ENCODE measurements around the gene CGREF1. TPM values are rescaled to one million over a fixed set of nuclear protein-coding genes. Genes with fewer than 3 reads are reported as not detected.
A peak's percentile ranks its signal among the peaks of the same experiment; 100 is the strongest.

CGREF1 gene
- total RNA-seq, 1 experiment from 2014 or later = 3.1 TPM

DNA sequence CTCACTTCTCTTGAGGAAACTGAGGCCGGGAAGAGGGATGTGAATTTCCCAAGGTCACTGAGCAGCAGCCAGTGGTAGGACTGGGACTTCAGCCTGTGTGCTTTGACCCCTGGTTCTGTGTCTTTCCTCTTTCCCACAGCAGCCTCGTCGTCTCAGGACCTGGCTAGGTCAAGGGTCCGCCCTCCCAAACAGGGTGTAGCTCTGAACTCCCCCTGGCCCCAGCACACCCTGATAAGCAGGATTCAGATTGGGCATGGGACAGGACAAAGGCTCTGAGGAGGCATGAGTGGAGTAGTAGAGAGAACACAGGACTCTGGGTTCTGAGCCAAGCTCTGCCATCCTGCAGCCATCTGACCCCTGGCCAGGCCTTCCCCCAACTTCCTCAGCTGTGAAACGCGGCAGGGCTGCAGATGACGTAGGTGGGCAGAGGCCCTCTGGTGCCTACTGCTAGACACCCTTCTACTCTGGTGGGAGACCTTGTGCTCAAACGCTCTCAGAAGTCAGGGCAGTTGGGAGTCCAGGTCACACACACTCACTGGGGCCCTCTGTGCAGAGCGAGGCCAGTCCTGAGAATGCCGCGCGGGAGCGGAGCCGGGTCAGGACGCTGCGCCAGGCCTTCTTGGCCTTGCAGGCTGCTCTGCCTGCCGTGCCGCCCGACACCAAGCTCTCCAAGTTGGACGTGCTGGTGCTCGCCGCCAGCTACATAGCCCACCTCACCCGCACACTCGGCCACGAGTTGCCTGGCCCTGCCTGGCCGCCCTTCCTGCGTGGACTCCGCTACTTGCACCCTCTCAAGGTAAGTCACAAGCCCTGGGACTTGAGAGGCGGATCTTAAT lies 30.9 kb upstream of the CGREF1 start:
- H3K36me3 ChIP-seq = no peaks in the 10 kb centered on the region
- no peak overlapping the region for H3K4me3 ChIP-seq
- no peak overlapping the region for H3K27ac ChIP-seq
- DNase-seq (ENCODE audit: low read depth in 1 of 2, low spot score in 2 of 2) = no peak
- no peaks in the 10 kb centered on the region for H3K4me1 ChIP-seq (replicated peaks)
- no peaks in the 10 kb centered on the region for H3K27me3 ChIP-seq (replicated peaks)
- no peaks in the 10 kb centered on the region for H3K9me3 ChIP-seq (replicated peaks)

DNA sequence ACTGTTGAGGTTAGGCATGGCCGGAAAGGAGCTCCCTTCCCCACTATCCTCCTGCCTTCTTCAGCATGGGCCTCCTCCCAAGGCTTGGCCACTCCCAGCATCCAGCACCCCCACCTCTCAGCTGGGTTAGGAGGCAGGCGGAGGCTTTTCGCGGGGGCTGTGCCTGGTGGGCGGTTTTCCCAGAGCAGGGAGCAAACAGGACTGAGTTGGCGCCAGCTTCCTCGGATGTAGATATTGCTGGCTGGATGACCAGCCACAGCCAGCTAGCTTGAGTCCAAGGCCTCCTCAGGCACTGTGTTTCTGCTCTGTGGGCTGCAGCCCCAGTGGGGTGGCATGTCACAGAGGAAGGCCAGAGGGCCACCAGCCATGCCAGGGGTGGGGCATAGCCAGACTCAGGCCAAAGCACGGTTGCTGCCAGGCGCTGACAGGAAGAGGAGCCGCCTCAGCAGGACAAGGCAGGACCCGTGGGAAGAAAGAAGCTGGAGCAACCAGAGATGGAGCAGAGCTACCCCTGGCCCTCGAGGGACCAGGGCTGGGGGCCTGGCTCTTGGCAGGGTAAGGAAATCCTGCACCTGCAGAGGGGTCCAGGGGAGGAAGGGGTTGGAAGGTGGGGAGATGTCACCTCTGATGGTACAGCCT lies 30.0 kb upstream of the CGREF1 start, which contains the start of gene TCF23:
Gene TCF23, plus strand, starts transcription at position 204 of the 639 bp plus-strand sequence. Its CDS starts 130 bp downstream, at position 334.
- no peaks in the 10 kb centered on the region for H3K9me3 ChIP-seq (replicated peaks)
- no peak for DNase-seq (ENCODE audit: low read depth in 1 of 2, low spot score in 2 of 2)

DNA sequence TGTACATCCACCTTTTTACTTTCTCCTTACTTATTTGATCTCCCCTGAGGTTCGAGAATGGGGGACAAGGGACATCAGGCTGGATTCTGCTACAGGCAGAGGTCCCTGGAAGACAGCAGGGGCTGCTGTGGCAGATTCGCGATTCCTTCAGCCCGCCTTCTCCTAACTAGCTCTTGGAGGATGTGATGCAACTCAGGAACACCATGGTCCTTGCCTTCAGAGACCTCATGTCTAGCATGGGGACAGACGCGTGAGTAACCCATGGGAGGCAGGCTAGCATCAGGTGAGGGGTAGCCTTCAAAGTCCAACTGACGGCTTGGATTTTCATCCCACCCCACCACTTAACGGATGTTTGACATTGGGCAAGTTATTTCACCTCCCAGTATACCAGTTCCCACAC lies 29.0 kb upstream of the CGREF1 start:
- Histone ChIP-seq H3K27me3 (replicated peaks) (no peaks in the 10 kb centered on the region), H3K36me3 (no peaks in the 10 kb centered on the region), H3K9me3 (replicated peaks) (no peaks in the 10 kb centered on the region), H3K27ac (no peak overlapping the region), H3K4me1 (replicated peaks) (no peaks in the 10 kb centered on the region), H3K4me3 (no peak overlapping the region)
- no peak for DNase-seq (ENCODE audit: low read depth in 1 of 2, low spot score in 2 of 2)

More for the DNA sequence above, 30.0 kb upstream of the CGREF1 start, which contains the start of gene TCF23:
- Histone ChIP-seq H3K27ac (no peak within 1 kb of the TSS), H3K36me3 (no peaks in the 10 kb centered on the region), H3K27me3 (replicated peaks) (no peaks in the 10 kb centered on the region), H3K4me3 (no peak within 1 kb of the TSS), H3K4me1 (replicated peaks) (no peaks in the 10 kb centered on the region)

DNA sequence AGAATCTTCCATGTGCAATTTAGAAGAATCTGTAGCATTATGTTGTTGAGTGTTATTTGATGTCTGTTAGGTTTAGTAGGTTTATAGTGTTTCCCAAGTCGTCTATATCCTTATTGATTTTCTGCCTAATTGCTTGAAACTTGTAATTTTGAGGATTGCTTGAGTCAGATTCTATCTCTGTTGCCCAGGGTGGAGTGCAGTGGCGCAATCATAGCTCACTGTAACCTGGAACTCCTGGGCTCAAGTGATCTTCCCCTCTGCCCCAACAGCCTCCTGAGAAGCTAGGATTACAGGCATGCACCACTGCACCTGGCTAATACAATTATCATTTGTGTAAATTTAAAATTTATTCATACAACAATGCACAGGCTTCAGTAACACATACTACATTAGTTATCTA lies 26.8 kb upstream of the CGREF1 start:
- no peak overlapping the region for H3K4me3 ChIP-seq
- H3K27ac ChIP-seq = no peak overlapping the region
- no peaks in the 10 kb centered on the region for H3K36me3 ChIP-seq
- no peaks in the 10 kb centered on the region for H3K27me3 ChIP-seq (replicated peaks)
- H3K4me1 ChIP-seq (replicated peaks) = no peaks in the 10 kb centered on the region
- 0 out of 2 replicates have a peak, but pooled peaks cover 2% of the 10 kb centered on the region for H3K9me3 ChIP-seq (replicated peaks)
- no peak for DNase-seq (ENCODE audit: low read depth in 1 of 2, low spot score in 2 of 2)

DNA sequence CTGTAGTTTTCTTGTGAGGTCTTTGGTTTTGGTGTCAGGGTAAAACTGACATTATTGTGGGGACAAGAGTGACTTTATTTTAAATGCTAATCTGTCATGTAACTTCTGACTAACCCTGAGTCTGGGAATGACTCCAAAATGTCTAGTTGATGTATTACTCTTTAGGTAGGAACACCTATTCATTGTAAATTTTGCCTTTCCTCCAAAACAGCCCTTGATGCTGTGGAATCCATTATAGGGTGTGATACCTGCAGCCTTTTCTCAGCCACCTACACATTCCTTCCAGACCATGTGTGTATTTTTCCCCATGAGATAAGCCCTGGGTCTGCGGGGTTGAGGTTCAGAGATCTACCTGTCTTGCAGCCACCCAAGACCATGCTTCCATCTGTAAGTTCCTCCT lies 24.4 kb upstream of the CGREF1 start:
- no peak for DNase-seq (ENCODE audit: low read depth in 1 of 2, low spot score in 2 of 2)
- no peak overlapping the region for H3K27ac ChIP-seq
- H3K4me1 ChIP-seq (replicated peaks) = no peaks in the 10 kb centered on the region
- no peaks in the 10 kb centered on the region for H3K36me3 ChIP-seq
- no peaks in the 10 kb centered on the region for H3K27me3 ChIP-seq (replicated peaks)
- 0 out of 2 replicates have a peak, but pooled peaks cover 2% of the 10 kb centered on the region for H3K9me3 ChIP-seq (replicated peaks)
- H3K4me3 ChIP-seq = no peak overlapping the region

DNA sequence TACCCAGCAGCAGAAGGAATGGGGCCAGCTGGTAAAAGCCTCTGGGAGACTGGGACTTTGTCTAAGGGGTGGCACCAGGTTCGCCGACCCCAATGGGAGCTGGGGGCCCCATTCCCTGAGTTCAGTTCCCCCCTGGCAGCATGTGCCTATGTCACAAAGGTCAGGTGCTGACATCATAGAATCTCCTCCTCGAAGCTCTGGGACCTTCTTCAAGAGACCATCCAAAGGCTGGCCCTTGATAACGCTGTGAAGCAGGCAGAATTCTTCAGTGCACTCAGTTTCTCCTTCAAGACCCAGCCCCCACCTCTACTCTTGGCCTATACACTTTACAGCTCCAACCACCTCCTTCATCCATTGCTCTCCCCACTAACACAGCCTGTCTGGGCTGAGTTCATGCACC lies 20.4 kb upstream of the CGREF1 start, which contains the start of gene PRR30:
Gene PRR30, minus strand, starts transcription at position 101 of the 400 bp plus-strand sequence. CDS start 1,081 bp downstream, outside the sequence.
- no peaks in the 10 kb centered on the region for H3K27me3 ChIP-seq (replicated peaks)
- 0 out of 2 replicates have a peak, but pooled peaks cover 2% of the 10 kb centered on the region for H3K9me3 ChIP-seq (replicated peaks)
- H3K36me3 ChIP-seq = peaks cover under 1% of the 10 kb centered on the region
- peaks cover 4% of the 10 kb centered on the region for H3K4me1 ChIP-seq (replicated peaks)
- no peak within 1 kb of the TSS for H3K4me3 ChIP-seq
- no peak for DNase-seq (ENCODE audit: low read depth in 1 of 2, low spot score in 2 of 2)
- H3K27ac ChIP-seq = no peak within 1 kb of the TSS

DNA sequence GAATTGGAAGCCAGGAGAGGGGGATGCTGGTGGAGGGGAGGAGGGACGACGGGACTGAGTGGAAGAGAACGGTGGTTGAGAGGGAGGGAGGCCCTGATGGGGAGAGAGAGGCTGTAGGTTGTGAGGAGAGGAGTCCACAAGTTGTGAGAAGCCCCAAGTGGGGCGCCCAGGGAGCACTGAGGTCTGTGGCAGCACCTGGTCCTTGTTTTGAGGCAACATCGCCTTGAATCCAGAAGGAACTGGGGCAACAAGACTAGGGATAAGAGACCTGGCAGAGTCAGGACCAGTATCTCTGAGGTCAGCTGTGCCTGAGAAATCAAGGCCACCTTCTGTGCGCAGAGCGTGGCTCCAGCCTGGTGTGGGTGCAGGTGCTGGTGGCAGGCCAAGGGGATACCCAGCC lies 19.2 kb upstream of the CGREF1 start:
- no peak overlapping the region for H3K27ac ChIP-seq
- no peaks in the 10 kb centered on the region for H3K27me3 ChIP-seq (replicated peaks)
- H3K4me1 ChIP-seq (replicated peaks) = peaks cover 9% of the 10 kb centered on the region
- H3K4me3 ChIP-seq = no peak overlapping the region
- 0 out of 2 replicates have a peak, but pooled peaks cover 2% of the 10 kb centered on the region for H3K9me3 ChIP-seq (replicated peaks)
- H3K36me3 ChIP-seq = peaks cover 8% of the 10 kb centered on the region
- no peak for DNase-seq (ENCODE audit: low read depth in 1 of 2, low spot score in 2 of 2)

DNA sequence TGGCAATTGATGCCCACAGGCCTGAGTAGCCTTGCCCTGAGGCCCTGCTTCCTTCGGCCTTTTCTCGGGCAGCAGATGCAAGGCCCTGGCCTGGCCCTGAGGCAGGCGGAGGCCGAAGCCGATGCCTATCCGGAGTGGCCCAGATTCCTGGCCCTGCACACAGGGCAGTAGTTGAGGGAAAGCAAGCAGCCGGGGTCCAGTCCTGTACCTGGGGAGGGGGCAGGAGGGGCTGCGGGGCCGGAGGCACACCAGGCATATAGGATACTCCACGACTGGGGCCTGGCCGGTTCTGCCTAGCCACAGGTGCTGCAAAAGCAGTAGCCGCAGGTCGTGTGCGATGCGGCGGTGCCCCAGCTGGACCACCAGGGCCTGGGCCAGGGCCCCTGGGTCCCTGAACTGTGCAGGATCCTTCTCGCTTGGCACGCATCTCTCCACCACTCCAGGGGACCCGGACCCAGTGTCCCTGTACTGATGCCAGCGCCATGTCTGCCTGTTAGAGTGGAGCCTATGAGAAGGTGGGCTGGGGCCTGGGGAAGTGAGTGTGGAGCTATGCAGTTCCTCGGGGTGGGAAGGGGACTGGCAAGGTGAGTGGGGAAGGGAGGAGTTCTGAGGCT lies 18.5 kb upstream of the CGREF1 start:
- H3K4me3 ChIP-seq = no peak overlapping the region
- DNase-seq (ENCODE audit: low read depth in 1 of 2, low spot score in 2 of 2) = no peak
- H3K27ac ChIP-seq = no peak overlapping the region
- H3K27me3 ChIP-seq (replicated peaks) = no peaks in the 10 kb centered on the region
- H3K36me3 ChIP-seq = peaks cover 15% of the 10 kb centered on the region
- H3K4me1 ChIP-seq (replicated peaks) = peaks cover 14% of the 10 kb centered on the region
- 0 out of 2 replicates have a peak, but pooled peaks cover 2% of the 10 kb centered on the region for H3K9me3 ChIP-seq (replicated peaks)

DNA sequence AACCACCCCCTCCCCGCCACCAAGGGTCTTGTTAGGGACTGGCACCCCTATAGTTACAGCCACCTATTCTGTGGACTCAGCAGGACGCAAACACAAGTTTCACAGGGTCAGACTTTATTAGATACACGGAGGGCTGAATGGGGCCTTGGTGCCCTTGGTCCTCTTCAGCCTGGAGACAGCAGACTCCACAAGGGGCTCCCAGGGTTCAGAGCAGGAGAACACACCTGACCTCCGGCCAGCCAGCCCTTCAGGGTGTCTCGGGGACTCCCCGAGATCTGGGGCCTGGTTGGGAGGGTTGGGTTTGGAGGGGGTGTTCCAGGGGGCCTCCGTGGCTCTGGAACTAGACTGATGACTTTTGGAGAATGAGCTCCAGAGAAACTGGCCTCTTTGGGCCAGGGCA lies 17.8 kb upstream of the CGREF1 start:
- Histone ChIP-seq H3K4me3 (no peak overlapping the region), H3K9me3 (replicated peaks) (no peaks in the 10 kb centered on the region), H3K36me3 (peaks cover 22% of the 10 kb centered on the region), H3K4me1 (replicated peaks) (peaks cover 14% of the 10 kb centered on the region), H3K27me3 (replicated peaks) (no peaks in the 10 kb centered on the region), H3K27ac (no peak overlapping the region)
- DNase-seq (ENCODE audit: low read depth in 1 of 2, low spot score in 2 of 2) = no peak

DNA sequence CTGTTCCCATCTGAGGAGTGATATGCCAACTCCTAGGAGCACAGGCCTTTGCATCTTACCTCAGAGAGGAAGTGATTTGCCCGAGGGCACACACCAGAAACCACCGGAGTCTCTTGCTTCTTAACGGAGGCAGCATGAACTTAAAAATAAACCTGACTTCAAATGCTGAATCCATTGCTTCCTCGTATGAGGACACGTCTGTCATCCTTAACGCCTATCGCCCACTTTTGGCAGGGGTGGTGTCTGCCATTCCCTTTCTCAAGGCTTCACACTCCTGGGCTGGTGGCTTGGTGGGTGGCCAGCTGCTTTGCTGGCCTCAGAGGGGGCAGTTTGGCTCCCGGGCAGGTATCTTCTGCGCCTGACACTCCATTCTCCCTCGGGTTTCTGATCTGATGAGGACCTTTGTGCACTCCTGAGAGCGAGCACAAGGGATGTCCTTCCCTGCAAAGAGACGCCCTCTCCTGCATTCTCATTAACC lies 16.6 kb upstream of the CGREF1 start:
- no peak for DNase-seq (ENCODE audit: low read depth in 1 of 2, low spot score in 2 of 2)
- peaks cover 34% of the 10 kb centered on the region for H3K36me3 ChIP-seq
- no peak overlapping the region for H3K4me3 ChIP-seq
- H3K27ac ChIP-seq = no peak overlapping the region
- no peaks in the 10 kb centered on the region for H3K9me3 ChIP-seq (replicated peaks)
- H3K27me3 ChIP-seq (replicated peaks) = no peaks in the 10 kb centered on the region
- peaks cover 14% of the 10 kb centered on the region for H3K4me1 ChIP-seq (replicated peaks)

DNA sequence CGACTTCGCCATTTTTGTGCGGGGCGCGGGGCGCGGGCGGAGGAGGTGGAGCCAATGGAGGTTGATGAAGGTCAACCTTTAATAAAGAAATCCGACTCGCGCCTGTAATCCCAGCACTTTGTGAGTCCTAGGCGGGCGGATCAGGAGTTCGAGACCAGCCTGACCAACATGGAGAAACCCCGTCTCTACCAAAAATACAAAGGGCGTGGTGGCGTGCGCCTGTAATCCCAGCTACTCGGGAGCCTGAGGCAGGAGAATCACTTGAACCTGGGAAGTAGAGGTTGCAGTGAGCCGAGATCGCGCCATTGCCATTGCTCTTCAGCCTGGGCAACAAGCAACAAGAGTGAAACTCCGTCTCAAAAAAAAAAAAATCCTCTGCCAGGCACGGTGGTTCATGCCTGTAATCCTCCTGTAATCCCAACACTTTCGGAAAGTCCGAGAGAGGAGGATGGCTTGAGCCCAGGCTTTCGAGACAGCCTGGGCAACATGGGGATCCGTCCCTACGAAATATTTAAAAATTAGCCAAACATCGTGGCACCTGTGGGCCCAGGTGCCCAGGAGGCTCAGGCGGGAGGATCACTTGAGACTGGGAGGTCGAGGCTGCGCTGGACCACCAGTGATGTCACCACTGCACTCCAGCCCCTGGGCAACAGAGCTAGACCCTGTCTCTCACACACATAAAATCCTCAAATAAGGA lies 16.0 kb upstream of the CGREF1 start:
- no peak for DNase-seq (ENCODE audit: low read depth in 1 of 2, low spot score in 2 of 2)
- Histone ChIP-seq H3K4me3 (peak overlapping the region; percentile 94), H3K36me3 (peaks cover 40% of the 10 kb centered on the region), H3K4me1 (replicated peaks) (peaks cover 14% of the 10 kb centered on the region), H3K27ac (no peak overlapping the region), H3K27me3 (replicated peaks) (no peaks in the 10 kb centered on the region), H3K9me3 (replicated peaks) (no peaks in the 10 kb centered on the region)

DNA sequence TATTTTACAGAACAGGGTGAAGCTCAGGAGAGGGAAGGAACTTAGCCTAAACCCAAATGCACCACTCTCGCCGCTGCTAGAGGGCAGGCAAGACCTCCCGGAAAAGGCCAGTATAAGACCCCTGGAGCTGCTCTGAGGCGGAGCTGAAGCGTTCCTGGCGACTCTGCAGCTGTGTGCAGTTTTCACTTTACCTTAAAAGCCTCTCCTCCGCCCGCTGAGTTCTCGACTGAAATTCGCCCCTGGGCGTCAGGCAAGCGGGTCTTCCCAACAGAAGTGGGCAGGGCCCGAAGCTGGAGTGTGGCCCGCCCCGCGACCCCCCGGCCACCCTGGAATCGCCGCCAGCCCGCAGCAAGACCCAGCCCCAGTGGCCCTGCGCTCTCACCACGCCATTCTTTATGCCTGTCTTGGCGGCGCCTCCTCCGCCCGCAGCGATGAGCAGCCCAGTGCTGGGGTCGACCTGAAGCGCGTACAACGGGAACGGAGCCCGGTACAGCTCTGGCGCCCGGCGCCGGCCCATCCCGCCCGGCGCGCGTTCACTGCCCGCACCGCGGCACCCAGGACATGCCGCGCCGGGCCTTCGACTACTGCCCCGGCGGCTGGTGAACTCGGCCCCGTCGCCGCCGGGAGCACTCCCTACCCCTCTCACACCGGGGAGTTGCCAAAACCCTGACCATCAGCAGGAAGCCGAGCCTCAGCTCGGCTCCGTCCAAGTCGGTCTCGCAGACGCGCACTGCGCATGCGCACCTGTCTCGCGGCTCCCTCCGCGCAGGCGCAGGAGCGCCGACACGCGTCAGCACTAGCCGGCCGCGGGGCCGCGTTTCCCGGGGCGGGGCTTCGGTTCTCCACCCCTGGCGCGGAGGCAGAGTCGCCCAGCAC lies 15.2 kb upstream of the CGREF1 start, which contains the start of gene PREB:
Gene PREB, minus strand, starts transcription at position 732 of the 876 bp plus-strand sequence. Its CDS starts 215 bp downstream, at position 517.
- H3K27me3 ChIP-seq (replicated peaks) = no peaks in the 10 kb centered on the region
- H3K36me3 ChIP-seq = peaks cover 45% of the 10 kb centered on the region
- peak; percentile 94 to 97 for DNase-seq (ENCODE audit: low read depth in 1 of 2, low spot score in 2 of 2)
- H3K27ac ChIP-seq = no peak within 1 kb of the TSS
- peaks cover 14% of the 10 kb centered on the region for H3K4me1 ChIP-seq (replicated peaks)
- peak within 1 kb of the TSS; percentile 94 for H3K4me3 ChIP-seq
- H3K9me3 ChIP-seq (replicated peaks) = no peaks in the 10 kb centered on the region
